Stimulated activated CD4-positive, alpha-beta T cell treated with anti-CD3 and anti-CD28 coated beads, TNF-alpha, amount 100 ng/mL, for 1 hour (primary cell): Measurements from ENCODE around the gene ELOVL6.

Experiments used
- DNase-seq, 3 donors: peaks; one replicate each; pipeline ENCODE4 v3.0.0-alpha.2; 2020; ENCODE audit warnings: low read depth in 3 of 3, low spot score in 1 of 3

The ELOVL6 gene

DNA sequence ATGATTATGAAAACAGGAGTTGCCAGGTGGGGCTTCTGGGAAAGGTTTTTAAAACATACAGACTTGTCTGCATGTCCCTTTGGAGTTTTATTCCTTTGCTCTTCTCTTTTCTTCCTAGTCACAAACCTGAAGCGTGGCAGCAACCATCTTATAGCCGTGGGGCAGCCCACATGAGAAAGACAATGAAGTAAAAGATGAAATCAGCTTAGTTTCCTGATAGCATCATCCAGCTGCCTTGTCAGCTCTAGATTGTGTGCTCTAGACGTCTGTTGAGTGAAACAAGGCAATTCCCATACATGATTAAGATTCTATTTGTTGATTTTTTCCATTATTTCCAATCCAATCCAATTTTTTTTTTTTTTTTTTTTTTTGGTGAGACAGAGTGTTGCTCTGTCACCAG, 68.9 kb downstream of the ELOVL6 start:
- no peak for DNase-seq

DNA sequence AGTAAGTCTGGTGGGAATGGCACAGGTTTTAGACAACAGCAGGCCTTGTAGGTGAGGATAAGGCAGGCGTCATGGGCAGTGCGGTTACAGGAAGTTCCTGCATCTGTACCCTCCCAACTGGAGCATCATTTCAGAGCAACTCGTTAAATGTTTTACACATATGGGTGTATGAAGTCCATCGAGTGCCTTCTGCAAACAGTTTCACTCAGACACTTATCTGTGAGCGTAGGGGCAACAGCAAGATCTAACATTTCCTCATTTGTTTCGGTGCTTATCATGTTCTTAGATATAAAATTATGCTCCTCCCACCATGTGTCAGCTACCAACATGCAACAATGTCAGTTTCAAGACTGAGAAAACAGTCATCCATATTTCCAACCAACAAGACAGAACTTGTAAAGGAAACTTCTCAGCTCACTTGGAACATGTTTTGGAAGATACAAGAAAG, 69.9 kb downstream of the ELOVL6 start:
- DNase-seq = no peak

DNA sequence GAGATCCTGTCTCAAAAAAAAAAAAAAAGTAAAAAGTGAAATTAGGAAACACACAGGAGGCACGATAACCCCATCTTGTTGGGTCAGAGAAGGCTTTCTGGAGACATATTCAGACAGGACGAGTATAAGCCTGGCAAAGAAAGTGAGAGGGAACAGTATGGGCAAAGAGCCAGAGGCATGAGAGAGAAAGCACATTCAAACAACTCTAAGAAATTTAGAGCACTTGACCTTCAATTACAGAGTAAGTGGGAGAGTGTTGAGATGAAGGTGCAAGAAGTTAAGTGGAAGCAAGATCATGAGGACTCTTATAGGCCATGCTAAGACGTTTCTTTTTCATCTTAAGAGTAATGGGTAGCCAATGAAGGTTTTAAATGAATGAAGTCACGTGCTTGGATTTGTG, 70.4 kb downstream of the ELOVL6 start:
- DNase-seq = no peak

DNA sequence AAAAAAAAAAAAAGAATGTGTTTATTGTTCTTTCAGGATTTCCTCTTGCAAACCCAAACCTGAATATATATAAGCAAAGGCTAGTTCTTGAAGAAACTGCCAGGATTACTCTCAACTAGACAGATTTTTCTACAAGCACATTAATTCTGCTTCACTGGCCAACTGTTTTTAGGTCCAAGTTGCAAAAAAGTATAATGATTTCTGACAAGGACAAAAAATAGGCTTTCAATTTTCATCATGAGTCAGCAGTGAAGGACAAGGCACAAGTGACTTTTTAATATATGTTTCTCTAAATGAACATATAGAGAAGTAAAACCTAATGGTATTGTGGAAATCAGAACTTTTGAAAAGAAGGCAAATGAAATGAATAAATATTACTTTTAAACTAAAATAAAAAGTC, 73.7 kb downstream of the ELOVL6 start:
- no peak for DNase-seq

DNA sequence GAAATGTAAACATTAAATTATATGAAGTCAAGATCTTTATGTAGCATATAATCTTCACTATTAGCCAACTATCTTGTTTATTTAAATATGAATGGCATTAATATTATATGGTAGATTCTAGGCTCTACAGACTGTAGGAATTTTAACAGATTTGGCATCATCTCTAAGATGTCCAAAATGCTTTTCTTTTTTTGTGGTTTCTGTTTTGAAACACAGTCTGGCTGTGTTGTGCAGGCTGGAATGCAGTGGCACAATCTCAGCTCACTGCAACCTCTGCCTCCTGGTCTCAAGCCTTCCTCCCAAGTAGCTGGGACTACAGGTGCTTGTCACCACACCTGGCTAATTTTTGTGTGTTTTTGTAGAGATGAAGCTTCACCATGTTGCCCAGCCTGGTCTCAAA, 76.2 kb downstream of the ELOVL6 start:
- no peak for DNase-seq

DNA sequence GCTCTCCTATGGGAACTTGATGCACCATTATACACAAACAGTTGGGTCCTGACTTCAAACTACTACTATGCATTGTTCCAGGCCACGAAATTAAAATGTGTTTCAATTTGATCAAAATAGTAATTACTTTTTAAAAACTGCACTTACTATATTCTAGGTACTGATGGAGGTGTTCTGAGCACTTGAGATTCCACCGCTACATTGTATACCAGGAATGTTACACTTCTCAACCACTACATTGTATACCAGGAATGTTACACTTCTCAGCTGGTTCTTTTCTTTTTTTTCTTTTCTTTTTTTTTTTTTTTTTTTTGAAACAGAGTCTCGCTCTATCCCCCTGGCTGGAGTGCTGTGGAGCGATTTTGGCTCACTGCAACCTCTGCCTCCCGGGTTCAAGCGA, 77.9 kb downstream of the ELOVL6 start:
- no peak for DNase-seq

DNA sequence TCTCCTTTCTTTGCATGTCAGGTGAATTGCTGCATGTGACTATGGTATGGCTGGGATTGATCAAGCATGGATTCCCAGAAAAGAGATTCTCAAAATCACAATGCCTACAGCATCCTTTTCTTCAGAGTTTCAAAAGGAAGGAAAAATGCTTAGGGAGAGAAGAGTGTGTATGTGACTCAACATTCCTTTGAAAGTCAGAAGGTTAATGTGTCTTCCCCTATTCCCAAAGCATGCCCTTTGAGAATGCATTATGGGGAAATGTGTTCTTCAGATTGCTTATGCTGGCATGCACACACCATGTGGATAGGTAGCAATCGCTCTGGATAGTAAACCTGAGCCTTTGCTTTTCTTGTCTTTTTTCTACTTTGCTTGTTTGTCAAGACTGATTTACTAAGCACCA, 78.5 kb downstream of the ELOVL6 start:
- no peak for DNase-seq

DNA sequence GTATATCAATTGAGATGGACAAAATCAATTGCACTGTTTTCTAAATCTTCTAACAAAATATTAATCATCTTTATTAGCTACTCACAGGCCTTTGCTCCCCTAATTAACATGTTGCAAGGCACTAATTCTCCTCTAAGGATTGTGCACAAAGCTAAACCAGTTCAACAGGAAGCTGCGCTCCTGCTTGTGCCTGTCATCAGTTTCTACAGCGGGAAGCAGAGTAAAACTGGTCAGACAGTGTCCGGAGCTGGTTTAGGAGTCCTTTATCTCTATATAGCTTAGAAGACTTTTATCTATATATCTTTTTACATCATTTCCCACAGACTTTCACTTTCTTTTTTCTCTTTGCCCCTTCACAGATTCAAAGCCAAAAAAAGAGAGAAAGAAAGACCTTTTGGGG, 79.1 kb downstream of the ELOVL6 start:
- DNase-seq = no peak

DNA sequence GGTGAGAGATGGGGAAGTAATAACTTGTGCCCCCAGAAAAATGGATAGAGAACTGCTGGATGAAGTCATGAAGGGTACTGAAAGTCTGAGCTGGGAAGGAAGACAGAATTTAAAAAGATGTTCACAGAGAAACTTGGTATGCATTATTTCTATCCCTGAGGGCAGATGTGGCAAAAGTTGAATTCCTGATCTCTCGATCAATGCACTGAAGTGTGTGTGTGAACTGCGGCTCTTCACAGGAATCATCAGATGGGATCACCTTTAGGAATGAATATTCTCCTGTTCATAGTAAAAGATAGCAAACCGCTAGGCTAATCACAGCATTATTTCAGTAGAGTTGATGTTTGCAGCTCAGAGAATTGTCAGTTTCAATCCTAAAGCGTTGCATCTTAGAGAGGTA, 86.4 kb downstream of the ELOVL6 start:
- DNase-seq = no peak

DNA sequence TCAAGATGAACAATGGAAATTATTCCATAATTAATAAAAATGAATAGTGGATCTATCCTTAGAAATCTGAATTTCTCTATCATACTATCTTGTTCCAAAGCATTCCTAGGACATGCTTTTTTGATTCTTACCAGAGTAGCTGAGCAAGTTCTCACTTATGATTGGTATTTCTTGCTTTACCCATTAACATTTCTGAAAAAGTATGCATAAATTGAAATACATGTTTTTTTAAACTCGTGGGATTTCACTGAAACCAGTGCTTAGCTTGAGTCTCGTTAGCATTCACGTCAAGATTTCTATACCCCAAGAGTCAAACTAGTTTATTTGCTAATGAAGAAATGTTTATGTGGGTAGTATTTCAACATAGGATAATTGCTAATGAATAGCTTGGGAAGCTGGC, 89.0 kb downstream of the ELOVL6 start:
- no peak for DNase-seq

DNA sequence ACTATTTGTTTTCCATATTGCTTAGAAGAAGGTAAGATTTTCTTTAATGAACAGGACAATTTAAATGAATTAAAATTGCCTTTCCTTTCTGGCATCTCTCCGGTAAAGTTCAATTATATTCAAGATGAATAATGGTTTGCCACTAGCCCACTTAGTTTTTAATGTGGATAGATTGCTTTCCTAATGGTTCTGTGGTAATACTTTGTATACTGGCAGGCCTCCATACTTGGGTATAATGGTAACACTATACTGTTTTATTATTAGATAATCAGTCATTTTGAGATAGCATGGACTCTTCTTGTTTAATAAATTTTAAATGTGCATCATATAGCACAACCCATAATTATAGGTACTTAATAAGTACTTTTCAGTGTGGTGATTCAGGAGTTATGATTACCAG, 89.5 kb downstream of the ELOVL6 start:
- no peak for DNase-seq

DNA sequence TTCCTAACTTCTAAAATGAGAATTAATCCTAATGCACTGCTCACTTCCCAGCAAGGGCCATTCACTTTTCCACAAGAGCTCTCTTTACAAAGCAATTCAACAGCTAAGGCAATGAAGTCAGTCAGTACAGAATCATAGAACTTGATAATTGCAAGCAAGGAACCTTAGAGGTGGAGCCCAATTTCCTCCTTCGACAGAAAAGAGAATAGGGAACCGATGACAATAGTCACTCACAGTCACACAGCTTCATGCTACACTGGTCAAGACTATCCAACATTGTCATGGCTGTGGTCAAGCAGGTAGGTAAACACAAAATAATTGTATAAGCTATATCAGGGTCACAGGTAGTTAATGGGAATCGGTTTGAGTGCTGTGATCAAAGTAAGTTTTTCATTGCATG, 90.0 kb downstream of the ELOVL6 start:
- DNase-seq = no peak

DNA sequence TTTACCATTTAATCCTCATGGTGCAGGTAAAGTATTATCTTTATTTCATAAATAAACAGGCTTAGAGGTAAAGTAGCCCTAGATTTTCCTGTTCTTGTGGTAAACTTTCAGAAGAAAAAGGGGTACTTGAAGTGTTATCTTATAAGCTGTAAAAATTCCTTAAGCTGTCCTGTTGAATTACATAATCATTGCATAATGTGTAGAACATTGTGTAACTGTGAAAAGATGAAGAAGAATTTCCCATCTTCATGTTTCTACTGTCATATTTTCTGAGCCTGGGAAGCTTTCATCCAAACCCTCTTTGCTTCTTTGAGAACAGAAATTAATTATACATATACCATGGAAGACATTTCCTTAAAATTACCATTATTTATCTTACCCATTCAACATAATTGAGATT, 90.5 kb downstream of the ELOVL6 start:
- no peak for DNase-seq

DNA sequence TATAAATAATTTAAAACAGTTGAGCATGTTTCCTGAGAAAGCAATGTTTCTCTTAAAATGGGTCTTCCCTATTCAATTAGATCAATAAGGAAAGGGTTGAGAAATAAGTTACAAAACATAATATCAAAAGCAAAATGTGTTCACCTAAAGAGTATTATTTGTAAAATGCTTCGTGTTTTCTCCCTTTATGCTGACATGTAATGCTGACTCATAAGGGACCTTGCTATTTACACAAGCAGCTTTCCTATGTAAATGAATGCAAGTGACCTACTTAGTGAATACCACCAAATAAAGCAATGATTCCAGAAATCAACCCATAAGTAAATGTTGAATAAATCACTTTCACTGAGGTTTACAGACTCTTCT, 91.5 kb downstream of the ELOVL6 start:
- no peak for DNase-seq

DNA sequence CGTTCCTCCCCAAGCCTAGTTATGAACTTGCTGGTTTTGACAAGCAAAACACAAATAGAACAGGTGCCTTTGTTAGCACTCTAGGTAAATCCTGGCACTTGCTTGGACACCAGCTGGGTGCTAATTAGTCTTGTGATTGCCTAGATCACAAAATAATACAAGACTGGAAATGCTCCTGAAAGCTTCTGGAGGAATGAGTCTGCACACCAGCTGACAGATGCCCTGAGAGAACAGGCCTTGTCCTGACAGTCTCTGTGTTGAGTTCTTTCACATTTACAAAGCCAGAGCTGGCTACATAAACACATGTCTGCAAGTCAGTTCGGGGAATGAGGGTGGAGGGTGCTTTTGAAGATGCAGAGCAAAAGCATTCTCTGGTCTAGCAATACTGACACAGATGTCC, 93.8 kb downstream of the ELOVL6 start:
- no peak for DNase-seq

DNA sequence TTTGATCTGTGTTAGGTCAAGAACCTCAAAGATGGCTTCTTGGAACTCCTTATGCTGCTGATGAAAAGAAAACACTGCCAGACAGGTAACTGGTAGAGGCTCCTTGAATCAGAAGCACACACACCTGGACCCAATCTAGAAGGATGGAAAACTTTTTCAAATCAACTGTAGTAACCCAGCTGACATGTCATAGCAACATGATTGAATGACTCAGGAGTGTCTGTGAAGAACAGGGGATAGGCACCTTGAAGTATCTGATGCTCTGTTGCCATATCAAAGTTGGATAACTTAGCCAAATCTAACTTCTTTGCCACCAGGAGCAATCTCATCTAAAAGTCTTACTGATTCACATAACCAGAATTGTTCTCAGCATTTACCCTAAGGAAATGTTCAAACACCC, 98.8 kb downstream of the ELOVL6 start:
- DNase-seq = no peak

DNA sequence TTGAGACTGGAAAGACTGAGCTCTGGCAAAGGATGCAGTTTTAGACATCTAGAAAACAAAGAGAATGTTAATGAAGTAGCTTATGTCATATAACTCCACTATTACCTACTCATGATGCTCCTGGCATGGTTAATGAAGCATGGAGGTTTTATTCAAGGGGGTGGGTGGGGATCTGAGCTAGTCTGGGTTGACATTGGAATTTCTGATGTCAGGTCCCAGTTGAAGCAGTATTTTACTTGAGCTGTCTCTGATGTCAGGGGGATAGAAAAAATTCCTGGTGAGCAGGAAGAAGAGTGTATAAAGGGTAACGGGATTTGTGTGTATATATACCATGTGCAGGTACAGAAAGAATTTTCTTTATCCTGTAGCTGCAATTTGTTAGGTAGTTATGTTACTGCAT, 102.0 kb downstream of the ELOVL6 start:
- DNase-seq = no peak

DNA sequence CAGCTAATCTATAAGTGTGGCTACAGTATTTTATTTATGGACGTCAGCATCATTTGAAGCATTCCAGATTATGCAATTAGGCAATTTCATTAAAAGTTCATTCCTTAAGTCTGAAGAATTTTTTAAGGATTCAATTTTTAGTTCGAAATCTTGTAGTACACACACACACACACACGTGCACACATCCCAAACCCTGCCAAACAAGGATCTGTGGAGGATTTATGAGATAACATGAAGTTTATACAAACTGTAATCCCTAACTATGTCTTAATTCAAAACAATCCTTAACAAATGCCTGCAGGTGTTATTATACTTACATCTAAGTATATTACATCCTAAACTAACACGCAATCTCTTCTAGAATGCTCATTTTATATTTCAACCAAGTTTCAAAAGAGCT, 105.8 kb downstream of the ELOVL6 start:
- no peak for DNase-seq

DNA sequence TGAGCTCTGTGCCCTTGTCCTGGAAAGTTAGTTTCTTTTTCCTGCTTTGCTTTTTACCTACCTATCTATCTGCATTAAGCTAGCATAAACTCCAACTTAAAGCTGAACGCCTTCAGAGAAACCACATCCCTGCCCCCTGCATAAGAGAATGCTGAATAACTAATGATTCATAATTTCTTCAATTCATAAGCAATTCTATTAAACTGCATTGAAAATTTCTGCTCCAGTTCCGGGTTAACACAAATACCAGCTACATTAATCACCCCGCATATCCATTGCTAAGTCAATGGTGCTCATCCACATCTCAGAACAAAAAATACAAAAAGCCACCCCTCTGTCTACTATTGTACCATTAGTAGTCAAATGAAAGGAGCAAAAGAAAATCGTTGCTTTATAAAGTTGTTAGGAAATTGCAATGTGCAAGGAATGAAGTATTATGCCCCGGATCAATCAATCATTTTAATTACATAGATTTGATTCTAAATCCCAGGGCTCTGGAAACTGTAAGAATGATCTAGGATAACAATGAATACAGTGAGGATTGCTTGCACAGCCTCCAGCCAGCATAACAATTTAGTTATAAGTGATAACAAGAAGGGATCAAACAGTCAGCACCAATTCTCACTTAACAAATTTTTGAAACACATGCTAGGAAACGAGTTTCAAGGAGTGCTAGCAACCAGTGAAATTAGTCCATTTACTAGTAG, 106.8 kb downstream of the ELOVL6 start:
- no peak for DNase-seq

DNA sequence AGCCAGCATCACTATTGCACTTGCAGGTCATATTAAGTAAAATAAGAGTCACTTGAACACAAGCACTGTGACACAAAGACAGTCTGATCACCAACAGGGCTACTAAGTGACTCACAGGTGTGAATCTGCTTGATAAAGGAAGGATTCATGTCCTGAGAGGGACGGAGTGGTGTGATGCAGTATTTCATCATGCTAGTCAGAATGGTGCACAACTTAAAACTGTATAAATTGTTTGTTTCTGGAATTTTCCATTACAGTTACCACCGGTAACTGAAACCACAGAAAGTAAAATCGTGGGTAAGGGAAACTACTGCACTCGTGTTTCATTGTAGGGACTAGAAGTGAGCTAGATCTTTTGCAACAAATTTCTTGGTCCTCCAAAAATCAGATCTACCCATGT, 109.7 kb downstream of the ELOVL6 start:
- DNase-seq = no peak

DNA sequence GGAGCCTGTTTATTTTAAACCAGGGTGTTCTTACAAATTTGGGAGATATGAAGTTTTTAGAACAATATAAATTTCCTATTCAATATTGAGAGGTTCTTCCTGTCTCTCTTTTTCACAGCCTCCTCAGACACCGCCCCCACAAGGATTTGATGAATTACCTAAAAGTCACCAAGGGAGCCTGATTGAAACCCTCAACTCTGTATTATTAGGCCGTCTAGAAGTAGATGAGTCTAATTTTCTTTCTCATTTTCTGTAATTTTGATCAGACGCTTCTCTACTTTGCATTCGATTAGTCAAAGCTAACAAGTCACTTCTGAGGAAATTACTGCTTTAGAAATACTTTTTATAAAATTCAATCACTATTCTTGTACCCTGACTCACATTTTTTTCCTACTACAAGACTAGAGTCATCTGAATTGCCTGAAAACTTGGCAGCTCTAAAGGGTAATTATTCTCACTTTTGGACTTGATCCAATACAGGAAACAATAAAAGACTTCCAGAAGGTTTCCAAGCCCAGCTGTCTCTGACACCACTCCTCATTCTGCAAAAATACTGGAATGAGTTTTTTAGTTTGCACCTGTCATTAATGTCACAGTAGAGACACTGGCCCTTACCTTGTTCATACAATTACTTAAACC, 111.2 kb downstream of the ELOVL6 start:
- DNase-seq = no peak

DNA sequence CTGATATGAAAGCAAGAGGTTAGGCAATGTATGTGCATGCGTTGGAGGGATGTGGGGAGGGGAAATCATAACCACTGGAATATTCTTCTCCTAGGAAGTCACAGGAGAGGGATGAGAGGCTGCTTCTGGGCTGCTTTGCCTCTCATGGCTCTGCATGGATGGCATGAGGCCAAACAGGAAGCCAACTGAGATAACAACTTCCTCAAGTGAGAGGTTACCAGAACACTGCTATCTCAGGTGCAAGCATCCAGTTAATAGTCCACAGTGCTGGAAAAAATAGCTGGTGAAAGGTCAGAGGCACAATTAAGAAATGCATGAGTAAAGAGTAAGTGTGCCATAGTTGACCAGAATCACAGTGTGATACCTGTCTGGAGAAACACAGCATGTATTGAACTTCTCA, 113.3 kb downstream of the ELOVL6 start:
- no peak for DNase-seq

DNA sequence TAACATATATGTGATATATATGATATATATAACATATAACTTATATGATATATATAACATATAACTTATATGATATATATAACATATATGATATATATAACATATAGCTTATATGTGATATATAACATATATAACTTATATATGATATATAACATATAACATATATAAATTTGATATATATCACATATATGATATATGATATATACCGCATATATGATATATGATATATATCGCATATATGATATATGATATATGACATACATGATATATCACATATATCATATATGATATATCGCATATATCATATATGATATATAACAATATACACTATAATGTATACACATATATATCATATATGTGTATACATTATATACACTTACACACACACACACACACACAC, 114.3 kb downstream of the ELOVL6 start:
- DNase-seq = no peak
